K562 (cell line): ENCODE results near the gene ABHD16A.

ENCODE experiments used
- CHD7 ChIP-seq: fragments of 200-600 bp; sonication (generic); IDR thresholded peaks from one replicate; pipeline ENCODE4 v1.6.1; 2012; ENCODE audit warnings: mild to moderate bottlenecking, low read depth, low read length, inconsistent platforms
- CREB1 ChIP-seq, 2 experiments: sonication (generic) in 1 of 2; formaldehyde crosslinking in 1 of 2; IDR thresholded peaks; 2 replicates each; pipeline versions ENCODE4 v1.6.1 to v1.8.0; 2012 to 2022; ENCODE audit warnings: inconsistent platforms in 1 of 2, mild to moderate bottlenecking in 1 of 2, missing genetic modification reagents in 1 of 2, moderate library complexity in 1 of 2
- CTCF ChIP-seq, 3 experiments: IDR thresholded peaks in 2 of 3; conservative IDR thresholded peaks in 1 of 3; 2 replicates each; pipeline ENCODE4 v1.5.1; 2011 to 2012; ENCODE audit warnings: low read length in 3 of 3, mild to moderate bottlenecking in 3 of 3, control low read depth in 2 of 3, improper control_type of control experiment in 1 of 3, inconsistent platforms in 1 of 3, low read depth in 1 of 3, mixed read lengths in 1 of 3, moderate library complexity in 1 of 3; ENCODE audit not compliant: insufficient read depth in 2 of 3
- EZH2 ChIP-seq: IDR thresholded peaks from 2 replicates; pipeline ENCODE4 v1.6.1; 2012; ENCODE audit warnings: low read depth, mild to moderate bottlenecking, inconsistent platforms, low read length, borderline replicate concordance
- HDAC1 ChIP-seq, 2 experiments: fragments of 450-650 bp; IDR thresholded peaks; 2 replicates each; pipeline ENCODE4 v1.6.1; 2016 to 2017; ENCODE audit warnings: inconsistent platforms in 1 of 2, mild to moderate bottlenecking in 1 of 2, moderate library complexity in 1 of 2
- HOMEZ ChIP-seq: fragments of 250-450 bp; sonication (Bioruptor Pico); IDR thresholded peaks from 2 replicates; pipeline ENCODE4 v1.4.0; 2020; ENCODE audit warnings: mild to moderate bottlenecking, moderate library complexity
- NFRKB ChIP-seq: fragments of 450-650 bp; IDR thresholded peaks from 2 replicates; pipeline ENCODE4 v1.6.1; 2016; ENCODE audit warnings: low read depth
- PATZ1 ChIP-seq: fragments of 250-450 bp; sonication (Bioruptor Pico); IDR thresholded peaks from 2 replicates; pipeline ENCODE4 v1.5.0; 2020; ENCODE audit warnings: mild to moderate bottlenecking, borderline replicate concordance
- POLR2A ChIP-seq: fragments of 450-650 bp; conservative IDR thresholded peaks from 2 replicates; pipeline ENCODE4 v1.6.1; 2016
- TCF7 ChIP-seq: sonication (generic); IDR thresholded peaks from 2 replicates; pipeline ENCODE4 v1.6.1; 2016; ENCODE audit warnings: antibody characterized with exemption, borderline replicate concordance
- UBTF ChIP-seq, 2 experiments: IDR thresholded peaks; 2 replicates each; pipeline ENCODE4 v1.6.1; 2012; ENCODE audit warnings: improper control_type of control experiment in 2 of 2, low read depth in 2 of 2, low read length in 2 of 2, borderline replicate concordance in 1 of 2
- ZNF133 ChIP-seq: fragments of 250-450 bp; sonication (Bioruptor Pico); IDR thresholded peaks from 2 replicates; pipeline ENCODE4 v1.4.0; 2020; ENCODE audit warnings: mild to moderate bottlenecking

- peak; percentile 47 for TF ChIP-seq CREB1 (IDR thresholded peaks at IDR 0.05)
- TF ChIP-seq CREB1 (CRISPR knock-in tag; IDR thresholded peaks at IDR 0.05): no peak
- TF ChIP-seq ZNF133: peak; percentile 61; the same call in 1 of the 2 replicates
- peak in 2 of 3 experiments; percentile 20 to 26; a peak in 4 of 6 replicates for TF ChIP-seq CTCF (IDR thresholded peaks at IDR 0.05 in 2 of 3, conservative IDR thresholded peaks at IDR 0.05 in 1 of 3; ENCODE audit: insufficient read depth in 2 of 3, low read depth in 1 of 3, low read length in 3 of 3)
- peak; percentile 27 for TF ChIP-seq CHD7
- no peak for TF ChIP-seq EZH2
- peak; percentile 99 for TF ChIP-seq PATZ1
- peak; percentile 99 for TF ChIP-seq POLR2A
- 0 out of 2 replicates have a peak, but pooled peaks have one; percentile 68 for TF ChIP-seq HOMEZ (CRISPR knock-in tag)
- no peak for TF ChIP-seq NFRKB
- no peak for TF ChIP-seq TCF7
- TF ChIP-seq HDAC1 (IDR thresholded peaks at IDR 0.05): peak in 1 of 2 experiments; percentile 28; a peak in 1 of 4 replicates
- TF ChIP-seq UBTF (IDR thresholded peaks at IDR 0.05; ENCODE audit: borderline replicate concordance in 1 of 2, low read depth in 2 of 2, low read length in 2 of 2): 0 out of 4 replicates have a peak, but pooled peaks of 1 of the 2 experiments have one; percentile 60
Observed at GRCh38 chr6:31729979-31730630, 27.0 kb upstream of the ABHD16A start.
